IMR-90 (cell line): Measurements from ENCODE around the gene APCDD1. TPM values are rescaled to one million over a fixed set of nuclear protein-coding genes. Genes with fewer than 3 reads are reported as not detected.

Experiments used
- ATAC-seq: fragments of 200-7000 bp; cut with Tn5 transposase; 2 replicates; pipeline ENCODE4 v1.9.1; 2020; ENCODE audit warnings: low read depth, mild to moderate bottlenecking, moderate library complexity
- BruUV-seq: library from RNA; stranded (reverse); fragments of 400-500 nt; replicated peaks from 2 replicates; lab custom pipeline; 2021; lab: Mats Ljungman, UMichigan
- CTCF ChIA-PET: fragments of 300-600 bp; formaldehyde crosslinking; extraction: SDS; loops from one replicate; lab custom pipeline; 2021; ENCODE audit warnings: antibody characterized with exemption; lab: Yijun Ruan, JAX
- POLR2A ChIA-PET: fragments of 300-600 bp; sonication (Branson Sonifier 250); formaldehyde crosslinking; loops from one replicate; lab custom pipeline; 2022; ENCODE audit warnings: antibody characterized with exemption; ENCODE audit not compliant: unreplicated experiment; lab: Charles Lee
- DNase-seq: peaks from one replicate; pipeline ENCODE4 v3.0.0; 2013
- H2AFZ ChIP-seq: replicated peaks from 2 replicates; pipeline ENCODE3; 2013; ENCODE audit warnings: low read length, mild to moderate bottlenecking; ENCODE audit not compliant: poor library complexity
- H2AK5ac ChIP-seq: 2 replicates; pipeline ENCODE4 v1.6.1; 2013; ENCODE audit warnings: low read depth, low read length, inconsistent platforms
- H2AK9ac ChIP-seq: replicated peaks from 2 replicates; pipeline ENCODE3; 2013; ENCODE audit warnings: mild to moderate bottlenecking, low read depth, low read length, moderate library complexity; ENCODE audit not compliant: poor library complexity
- H2BK120ac ChIP-seq: 2 replicates; pipeline ENCODE4 v1.6.1; 2013; ENCODE audit warnings: low read depth, low read length, inconsistent platforms
- H2BK15ac ChIP-seq: 3 replicates; pipeline ENCODE4 v1.6.1; 2013; ENCODE audit warnings: low read depth, low read length, inconsistent platforms
- H2BK20ac ChIP-seq: 2 replicates; pipeline ENCODE4 v1.6.1; 2013; ENCODE audit warnings: low read depth, mild to moderate bottlenecking, inconsistent platforms, low read length, moderate library complexity
- H2BK5ac ChIP-seq: 2 replicates; pipeline ENCODE4 v1.6.1; 2013; ENCODE audit warnings: mild to moderate bottlenecking, low read depth, low read length, inconsistent platforms; ENCODE audit not compliant: poor library complexity, severe bottlenecking
- H3K14ac ChIP-seq: replicated peaks from 2 replicates; pipeline ENCODE4 v1.6.1; 2013; ENCODE audit warnings: low read depth, low read length, inconsistent platforms
- H3K18ac ChIP-seq: 2 replicates; pipeline ENCODE4 v1.6.1; 2013; ENCODE audit warnings: low read depth, low read length, control low read depth
- H3K23ac ChIP-seq: 2 replicates; pipeline ENCODE4 v1.6.1; 2013; ENCODE audit warnings: low read depth, low read length, inconsistent platforms
- H3K27ac ChIP-seq: 2 replicates; pipeline ENCODE4 v1.5.1; 2013; ENCODE audit warnings: mild to moderate bottlenecking, control low read depth, low read length; ENCODE audit not compliant: insufficient read depth
- H3K27me3 ChIP-seq: 2 replicates; pipeline ENCODE4 v1.6.1; 2013; ENCODE audit warnings: low read length; ENCODE audit not compliant: control insufficient read depth, insufficient read depth
- H3K36me3 ChIP-seq: 2 replicates; pipeline ENCODE4 v1.6.1; 2013; ENCODE audit warnings: low read length, mixed read lengths; ENCODE audit not compliant: control insufficient read depth, insufficient read depth
- H3K4ac ChIP-seq: 2 replicates; pipeline ENCODE4 v1.6.1; 2013; ENCODE audit warnings: low read depth, low read length, inconsistent platforms
- H3K4me1 ChIP-seq: 2 replicates; pipeline ENCODE4 v1.6.1; 2013; ENCODE audit warnings: low read length, mixed read lengths; ENCODE audit not compliant: control insufficient read depth, insufficient read depth
- H3K4me2 ChIP-seq: 2 replicates; pipeline ENCODE4 v1.6.1; 2013; ENCODE audit warnings: low read depth, mild to moderate bottlenecking, control low read depth, low read length, moderate library complexity
- H3K4me3 ChIP-seq: 2 replicates; pipeline ENCODE4 v1.5.1; 2013; ENCODE audit warnings: low read depth, mild to moderate bottlenecking, control low read depth, low read length, moderate library complexity; ENCODE audit not compliant: insufficient read depth
- H3K56ac ChIP-seq: 2 replicates; pipeline ENCODE4 v1.6.1; 2013; ENCODE audit warnings: low read length, inconsistent platforms; ENCODE audit not compliant: insufficient read depth; ENCODE audit errors: extremely low read depth
- H3K79me1 ChIP-seq, 2 experiments: 2 replicates each; pipeline ENCODE4 v1.6.1; 2013; ENCODE audit warnings: low read length in 2 of 2, inconsistent platforms in 1 of 2, low read depth in 1 of 2
- H3K9ac ChIP-seq: 2 replicates; pipeline ENCODE4 v1.6.1; 2013; ENCODE audit warnings: low read depth, low read length, control low read depth
- H3K9me1 ChIP-seq: 2 replicates; pipeline ENCODE4 v1.6.1; 2013; ENCODE audit warnings: low read length, inconsistent platforms; ENCODE audit not compliant: insufficient read depth
- H3K9me3 ChIP-seq: 2 replicates; pipeline ENCODE4 v1.6.1; 2013; ENCODE audit warnings: low read length; ENCODE audit not compliant: control insufficient read depth, insufficient read depth
- H4K20me1 ChIP-seq: 2 replicates; pipeline ENCODE4 v1.6.1; 2013; ENCODE audit warnings: low read length, inconsistent platforms; ENCODE audit not compliant: insufficient read depth
- H4K5ac ChIP-seq: 2 replicates; pipeline ENCODE4 v1.6.1; 2013; ENCODE audit warnings: mild to moderate bottlenecking, low read depth, low read length, control low read depth
- H4K8ac ChIP-seq, 2 experiments: 2 replicates each; pipeline ENCODE4 v1.6.1; 2013; ENCODE audit warnings: low read depth in 2 of 2, low read length in 2 of 2, control low read depth in 1 of 2, inconsistent platforms in 1 of 2
- H4K91ac ChIP-seq: 2 replicates; pipeline ENCODE4 v1.6.1; 2013; ENCODE audit warnings: low read depth, low read length, inconsistent platforms; ENCODE audit not compliant: insufficient read depth
- BHLHE40 ChIP-seq: fragments of 150-350 bp; IDR thresholded peaks from 2 replicates; pipeline ENCODE4 v1.6.1; 2016; ENCODE audit warnings: mild to moderate bottlenecking, low read depth, low read length
- CEBPB ChIP-seq: IDR thresholded peaks from 2 replicates; pipeline ENCODE4 v1.6.1; 2012; ENCODE audit warnings: low read depth, low read length, improper control_type of control experiment
- CHD1 ChIP-seq: IDR thresholded peaks from 2 replicates; pipeline ENCODE4 v1.6.1; 2012; ENCODE audit warnings: low read depth, low read length, improper control_type of control experiment
- FOS ChIP-seq: fragments of 150-350 bp; IDR thresholded peaks from 2 replicates; pipeline ENCODE4 v1.6.1; 2016; ENCODE audit warnings: low read depth, low read length
- MAFK ChIP-seq: IDR thresholded peaks from 2 replicates; pipeline ENCODE4 v1.6.1; 2012; ENCODE audit warnings: low read depth, low read length, improper control_type of control experiment
- MAZ ChIP-seq: IDR thresholded peaks from 2 replicates; pipeline ENCODE4 v1.6.1; 2012; ENCODE audit warnings: low read depth, mild to moderate bottlenecking, low read length, improper control_type of control experiment, moderate library complexity, borderline replicate concordance
- MXI1 ChIP-seq: IDR thresholded peaks from 2 replicates; pipeline ENCODE4 v1.6.1; 2012; ENCODE audit warnings: low read depth, mild to moderate bottlenecking, low read length, moderate library complexity, borderline replicate concordance
- NFE2L2 ChIP-seq: fragments of 150-350 bp; IDR thresholded peaks from 2 replicates; pipeline ENCODE4 v1.6.1; 2016; ENCODE audit warnings: low read depth, mild to moderate bottlenecking, low read length
- POLR2A ChIP-seq: IDR thresholded peaks from 2 replicates; pipeline ENCODE4 v1.6.1; 2012; ENCODE audit warnings: mild to moderate bottlenecking, low read depth, low read length
- RAD21 ChIP-seq: IDR thresholded peaks from 2 replicates; pipeline ENCODE4 v1.6.1; 2012; ENCODE audit warnings: low read length, improper control_type of control experiment
- RCOR1 ChIP-seq: IDR thresholded peaks from 2 replicates; pipeline ENCODE4 v1.6.1; 2012; ENCODE audit warnings: mild to moderate bottlenecking, low read length, improper control_type of control experiment; ENCODE audit not compliant: insufficient replicate concordance
- RFX5 ChIP-seq: IDR thresholded peaks from 2 replicates; pipeline ENCODE4 v1.8.0; 2012; ENCODE audit warnings: low read depth, mild to moderate bottlenecking, low read length, moderate library complexity
- SMC3 ChIP-seq: fragments of 150-350 bp; IDR thresholded peaks from 2 replicates; pipeline ENCODE4 v1.6.1; 2016; ENCODE audit warnings: low read depth, mild to moderate bottlenecking, antibody characterized with exemption, low read length, moderate library complexity
- WGBS, 2 experiments: methylation state at CpG; one replicate each; pipeline versions ENCODE4 v1.1.5 to v1.1.7; 2013; ENCODE audit warnings: missing lambda C conversion rate in 2 of 2; ENCODE audit not compliant: insufficient read length in 1 of 2; ENCODE audit errors: extremely low coverage in 2 of 2; 5-methylcytosine and 5-hydroxymethylcytosine counted together
- dilution Hi-C: fragments of 300-500 bp; cut with HindIII; formaldehyde crosslinking; loops from one replicate; pipeline ENCODE4 v1.14.3; 2018; ENCODE audit warnings: low sequenced_read_pairs; ENCODE audit not compliant: unreplicated experiment
- in situ Hi-C: fragments of 300-500 bp; cut with MboI; formaldehyde crosslinking; loops from 3 replicates; pipeline ENCODE4 v1.14.3; 2019; ENCODE audit warnings: low sequenced_read_pairs, inconsistent platforms, mixed read lengths
- intact Hi-C: fragments of 100-400 bp; cut with micrococcal nuclease; formaldehyde crosslinking; loops from 2 replicates; pipeline ENCODE4 v1.10.0; 2022
- polyA plus RNA-seq, 3 experiments: library from polyadenylated mRNA; depleted of rRNA; stranded (reverse); fragments of >200 nt; gene quantifications; 2 replicates each; pipeline ENCODE4 v1.2.3, GENCODE V29; 2012; ENCODE audit warnings: low replicate concordance in 1 of 3
- total RNA-seq: library from RNA; depleted of rRNA; stranded (reverse); fragments of >200 nt; gene quantifications from 2 replicates; pipeline ENCODE4 v1.2.3, GENCODE V29; 2012
- TF ChIP-seq, protein P1 (sequence below): fragments of 150-350 bp; IDR thresholded peaks from 2 replicates; pipeline ENCODE4 v1.6.1; 2016; ENCODE audit warnings: low read depth, mild to moderate bottlenecking, low read length, moderate library complexity, borderline replicate concordance
- TF ChIP-seq, protein P2 (sequence below): conservative IDR thresholded peaks from 2 replicates; pipeline ENCODE4 v1.5.1; 2012; ENCODE audit warnings: mild to moderate bottlenecking, low read depth, low read length, improper control_type of control experiment
- TF ChIP-seq, protein P3 (sequence below): fragments of 150-350 bp; IDR thresholded peaks from 2 replicates; pipeline ENCODE4 v1.6.1; 2017; ENCODE audit warnings: mild to moderate bottlenecking, antibody characterized with exemption, low read length, low read depth

The APCDD1 gene
- total and polyA plus RNA-seq, 2 of the 4 experiments (the other 2 are of a cell fraction), result 1.1 to 2.2 TPM

DNA sequence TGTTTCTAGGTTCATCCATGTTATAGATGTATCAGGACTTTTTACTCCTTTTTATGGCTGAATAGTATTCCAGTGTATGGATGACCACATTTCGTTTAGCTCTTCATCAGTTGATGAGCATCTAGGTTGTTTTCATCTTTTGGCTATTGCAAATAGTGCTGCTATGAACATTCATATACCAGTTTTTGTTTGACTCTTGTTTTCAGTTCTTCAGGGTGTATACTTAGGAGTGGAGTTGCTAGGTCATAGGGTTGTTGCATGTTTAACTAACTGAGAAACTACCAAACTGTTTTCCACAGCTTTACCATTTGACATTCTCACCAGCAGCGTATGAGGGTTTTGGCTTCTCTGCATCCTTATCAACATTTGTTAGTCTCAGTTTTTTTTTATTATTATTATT, 45.6 kb downstream of the APCDD1 start:
- no peak overlapping the region for H3K4me2 ChIP-seq
- H3K27me3 ChIP-seq, result peaks cover 1% of the 10 kb centered on the region; the same call in 1 of the 2 replicates
- H2BK20ac ChIP-seq, result no peak overlapping the region
- H3K14ac ChIP-seq, result no peak overlapping the region
- no peak overlapping the region for H2AK9ac ChIP-seq
- no peak overlapping the region for H4K5ac ChIP-seq
- H3K9me1 ChIP-seq, result no peaks in the 10 kb centered on the region
- CTCF ChIA-PET, result no interaction called here
- no peak overlapping the region for H2BK15ac ChIP-seq
- no peak overlapping the region for H3K56ac ChIP-seq
- H3K4me3 ChIP-seq, result no peak overlapping the region
- no peak overlapping the region for H2AK5ac ChIP-seq
- TF ChIP-seq POLR2A (no peak), FOS (no peak), MXI1 (no peak), RFX5 (no peak), SMC3 (no peak), RCOR1 (no peak), RAD21 (no peak), MAZ (no peak), CEBPB (no peak), CHD1 (no peak), MAFK (no peak), BHLHE40 (no peak), NFE2L2 (no peak)
- TF ChIP-seq, protein P1, sequence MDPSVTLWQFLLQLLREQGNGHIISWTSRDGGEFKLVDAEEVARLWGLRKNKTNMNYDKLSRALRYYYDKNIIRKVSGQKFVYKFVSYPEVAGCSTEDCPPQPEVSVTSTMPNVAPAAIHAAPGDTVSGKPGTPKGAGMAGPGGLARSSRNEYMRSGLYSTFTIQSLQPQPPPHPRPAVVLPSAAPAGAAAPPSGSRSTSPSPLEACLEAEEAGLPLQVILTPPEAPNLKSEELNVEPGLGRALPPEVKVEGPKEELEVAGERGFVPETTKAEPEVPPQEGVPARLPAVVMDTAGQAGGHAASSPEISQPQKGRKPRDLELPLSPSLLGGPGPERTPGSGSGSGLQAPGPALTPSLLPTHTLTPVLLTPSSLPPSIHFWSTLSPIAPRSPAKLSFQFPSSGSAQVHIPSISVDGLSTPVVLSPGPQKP, result no peak
- TF ChIP-seq, protein P2, sequence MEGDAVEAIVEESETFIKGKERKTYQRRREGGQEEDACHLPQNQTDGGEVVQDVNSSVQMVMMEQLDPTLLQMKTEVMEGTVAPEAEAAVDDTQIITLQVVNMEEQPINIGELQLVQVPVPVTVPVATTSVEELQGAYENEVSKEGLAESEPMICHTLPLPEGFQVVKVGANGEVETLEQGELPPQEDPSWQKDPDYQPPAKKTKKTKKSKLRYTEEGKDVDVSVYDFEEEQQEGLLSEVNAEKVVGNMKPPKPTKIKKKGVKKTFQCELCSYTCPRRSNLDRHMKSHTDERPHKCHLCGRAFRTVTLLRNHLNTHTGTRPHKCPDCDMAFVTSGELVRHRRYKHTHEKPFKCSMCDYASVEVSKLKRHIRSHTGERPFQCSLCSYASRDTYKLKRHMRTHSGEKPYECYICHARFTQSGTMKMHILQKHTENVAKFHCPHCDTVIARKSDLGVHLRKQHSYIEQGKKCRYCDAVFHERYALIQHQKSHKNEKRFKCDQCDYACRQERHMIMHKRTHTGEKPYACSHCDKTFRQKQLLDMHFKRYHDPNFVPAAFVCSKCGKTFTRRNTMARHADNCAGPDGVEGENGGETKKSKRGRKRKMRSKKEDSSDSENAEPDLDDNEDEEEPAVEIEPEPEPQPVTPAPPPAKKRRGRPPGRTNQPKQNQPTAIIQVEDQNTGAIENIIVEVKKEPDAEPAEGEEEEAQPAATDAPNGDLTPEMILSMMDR, result no peak
- TF ChIP-seq, protein P3, sequence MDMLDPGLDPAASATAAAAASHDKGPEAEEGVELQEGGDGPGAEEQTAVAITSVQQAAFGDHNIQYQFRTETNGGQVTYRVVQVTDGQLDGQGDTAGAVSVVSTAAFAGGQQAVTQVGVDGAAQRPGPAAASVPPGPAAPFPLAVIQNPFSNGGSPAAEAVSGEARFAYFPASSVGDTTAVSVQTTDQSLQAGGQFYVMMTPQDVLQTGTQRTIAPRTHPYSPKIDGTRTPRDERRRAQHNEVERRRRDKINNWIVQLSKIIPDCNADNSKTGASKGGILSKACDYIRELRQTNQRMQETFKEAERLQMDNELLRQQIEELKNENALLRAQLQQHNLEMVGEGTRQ, result no peak
- H4K8ac ChIP-seq, result no peak overlapping the region
- 0 out of 2 replicates have a peak, but pooled peaks cover 2% of the 10 kb centered on the region for H3K9me3 ChIP-seq
- no peak overlapping the region for H2AFZ ChIP-seq
- no peaks in the 10 kb centered on the region for H3K4me1 ChIP-seq
- H3K79me1 ChIP-seq, result no peaks in the 10 kb centered on the region
- dilution Hi-C loops, result loop anchor here (25.0 kb wide), 1 partner anchor 513 kb away; no protein-coding TSS in a partner anchor
- no peaks in the 10 kb centered on the region for H3K36me3 ChIP-seq
- H2BK5ac ChIP-seq, result no peak overlapping the region
- no peak overlapping the region for H3K9ac ChIP-seq
- intact Hi-C loops, result no loop called here
- H4K91ac ChIP-seq, result no peak overlapping the region
- no peak overlapping the region for H3K4ac ChIP-seq
- H4K20me1 ChIP-seq, result no peaks in the 10 kb centered on the region
- in situ Hi-C loops, result no loop called here
- ATAC-seq (no peak), DNase-seq (no peak)
- H3K18ac ChIP-seq, result no peak overlapping the region
- H3K27ac ChIP-seq, result no peak overlapping the region
- BruUV-seq, result no TSS peak
- WGBS, 2 experiments, result no CpG with 5 or more reads among the region's 2 CpGs
- no peak overlapping the region for H3K23ac ChIP-seq
- POLR2A ChIA-PET, result no interaction called here
- no peak overlapping the region for H2BK120ac ChIP-seq
